Mesenchymal stem cell (in vitro differentiated cells and primary cell): ENCODE data around the gene RASL10B.
A peak's percentile ranks its signal among the peaks of the same experiment; 100 is the strongest.

ENCODE experiments used
- DNase-seq: peaks from one replicate; pipeline ENCODE4 v3.0.0-alpha.2; 2013
- H2AFZ ChIP-seq: one replicate; pipeline ENCODE4 v1.6.1; 2013; ENCODE audit warnings: low read depth, mild to moderate bottlenecking, control low read depth, inconsistent platforms, low read length, moderate library complexity
- H2AK5ac ChIP-seq: 2 replicates; pipeline ENCODE4 v1.6.1; 2013; ENCODE audit warnings: low read length, moderate library complexity, mild to moderate bottlenecking, inconsistent platforms; ENCODE audit not compliant: severe bottlenecking
- H2BK120ac ChIP-seq: one replicate; pipeline ENCODE4 v1.6.1; 2013; ENCODE audit warnings: low read depth, mild to moderate bottlenecking, inconsistent platforms, low read length, moderate library complexity
- H2BK12ac ChIP-seq, 2 experiments: one replicate each; pipeline ENCODE4 v1.6.1; 2013; ENCODE audit warnings: inconsistent platforms in 2 of 2, low read length in 2 of 2, mild to moderate bottlenecking in 2 of 2, moderate library complexity in 2 of 2, control low read depth in 1 of 2
- H2BK15ac ChIP-seq: one replicate; pipeline ENCODE4 v1.6.1; 2013; ENCODE audit warnings: mild to moderate bottlenecking, low read depth, inconsistent platforms; ENCODE audit not compliant: poor library complexity, severe bottlenecking
- H2BK5ac ChIP-seq: 2 replicates; pipeline ENCODE4 v1.6.1; 2013; ENCODE audit warnings: low read depth, mild to moderate bottlenecking, low read length, control low read depth, inconsistent platforms; ENCODE audit not compliant: poor library complexity, severe bottlenecking
- H3K14ac ChIP-seq, 2 experiments: one replicate each; pipeline ENCODE4 v1.6.1; 2013; ENCODE audit warnings: inconsistent platforms in 2 of 2, low read length in 2 of 2, control low read depth in 1 of 2, mild to moderate bottlenecking in 1 of 2, moderate library complexity in 1 of 2
- H3K18ac ChIP-seq, 2 experiments: one replicate each; pipeline ENCODE4 v1.6.1; 2013; ENCODE audit warnings: inconsistent platforms in 2 of 2, low read length in 2 of 2, control low read depth in 1 of 2, low read depth in 1 of 2, mild to moderate bottlenecking in 1 of 2
- H3K23ac ChIP-seq, 2 experiments: one replicate each; pipeline ENCODE4 v1.6.1; 2013; ENCODE audit warnings: inconsistent platforms in 2 of 2, low read length in 2 of 2, mild to moderate bottlenecking in 2 of 2, moderate library complexity in 2 of 2, control low read depth in 1 of 2
- H3K27ac ChIP-seq: 2 replicates; pipeline ENCODE4 v1.5.1; 2013; ENCODE audit warnings: mild to moderate bottlenecking, moderate library complexity, low read length, control low read depth, inconsistent platforms; ENCODE audit not compliant: poor library complexity, severe bottlenecking
- H3K27me3 ChIP-seq, 2 experiments: 2 replicates each; pipeline versions ENCODE4 v1.6.1 to v1.7.0; 2013; ENCODE audit warnings: low read length in 2 of 2, mild to moderate bottlenecking in 2 of 2, moderate library complexity in 2 of 2, control low read depth in 1 of 2, inconsistent platforms in 1 of 2; ENCODE audit not compliant: control insufficient read depth in 1 of 2, insufficient read depth in 1 of 2
- H3K36me3 ChIP-seq, 2 experiments: 2 replicates each; pipeline versions ENCODE4 v1.6.1 to v1.7.0; 2013; ENCODE audit warnings: low read length in 2 of 2, control low read depth in 1 of 2, inconsistent platforms in 1 of 2, low read depth in 1 of 2, mild to moderate bottlenecking in 1 of 2; ENCODE audit not compliant: insufficient read depth in 2 of 2, control insufficient read depth in 1 of 2
- H3K4ac ChIP-seq, 2 experiments: one replicate each; pipeline ENCODE4 v1.6.1; 2013; ENCODE audit warnings: inconsistent platforms in 2 of 2, low read length in 2 of 2, mild to moderate bottlenecking in 2 of 2, moderate library complexity in 2 of 2, control low read depth in 1 of 2, low read depth in 1 of 2
- H3K4me1 ChIP-seq: 2 replicates; pipeline ENCODE4 v1.6.1; 2013; ENCODE audit warnings: low read depth, low read length, control low read depth; ENCODE audit not compliant: control insufficient read depth, insufficient read depth
- H3K4me2 ChIP-seq: 2 replicates; pipeline ENCODE4 v1.6.1; 2013; ENCODE audit warnings: low read length, mild to moderate bottlenecking, inconsistent platforms; ENCODE audit not compliant: poor library complexity, severe bottlenecking
- H3K4me3 ChIP-seq, 2 experiments: 2 replicates each; pipeline versions ENCODE4 v1.5.1 to v1.7.0; 2013; ENCODE audit warnings: low read length in 2 of 2, mild to moderate bottlenecking in 2 of 2, control low read depth in 1 of 2, low read depth in 1 of 2; ENCODE audit not compliant: insufficient read depth in 1 of 2
- H3K79me1 ChIP-seq: replicated peaks from 2 replicates; pipeline ENCODE4 v1.6.1; 2013; ENCODE audit warnings: mild to moderate bottlenecking, control low read depth, low read length, inconsistent platforms; ENCODE audit not compliant: poor library complexity, severe bottlenecking
- H3K9ac ChIP-seq: 2 replicates; pipeline ENCODE4 v1.7.0; 2013; ENCODE audit warnings: mild to moderate bottlenecking, low read length, moderate library complexity
- H3K9me3 ChIP-seq: 2 replicates; pipeline ENCODE4 v1.7.0; 2013; ENCODE audit warnings: mild to moderate bottlenecking, low read length; ENCODE audit not compliant: control insufficient read depth
- H4K8ac ChIP-seq: one replicate; pipeline ENCODE4 v1.6.1; 2013; ENCODE audit warnings: inconsistent platforms, mild to moderate bottlenecking, low read length, moderate library complexity
- H4K91ac ChIP-seq: one replicate; pipeline ENCODE4 v1.6.1; 2013; ENCODE audit warnings: mild to moderate bottlenecking, low read length, inconsistent platforms
- WGBS: methylation state at CpG from one replicate; pipeline ENCODE4 v1.1.7; 2013; ENCODE audit warnings: mixed read lengths; 5-methylcytosine and 5-hydroxymethylcytosine counted together

RASL10B gene

GRCh38 chr17:35709874-35710273 lies 21.6 kb upstream of the RASL10B start:
- Histone ChIP-seq H3K79me1 (peaks cover 18% of the 10 kb centered on the region), H2BK15ac (no peak overlapping the region), H3K36me3 (peaks cover 4 to 43% of the 10 kb centered on the region in 2 experiments), H3K4me1 (peaks cover 2% of the 10 kb centered on the region), H2BK12ac (no peak overlapping the region), H3K9ac (no peak overlapping the region), H4K8ac (no peak overlapping the region), H2BK5ac (no peak overlapping the region), H3K18ac (no peak overlapping the region), H3K4ac (no peak overlapping the region), H3K14ac (no peak overlapping the region), H4K91ac (no peak overlapping the region), H3K23ac (no peak overlapping the region), H2AK5ac (no peak overlapping the region), H3K9me3 (no peaks in the 10 kb centered on the region), H2BK120ac (no peak overlapping the region), H3K4me3 (no peak overlapping the region), H3K4me2 (no peak overlapping the region), H3K27ac (no peak overlapping the region), H3K27me3 (no peaks in the 10 kb centered on the region), H2AFZ (no peak overlapping the region)
- DNase-seq: peak; percentile 29
- WGBS: 96% methylated on average over 2 of the region's 3 CpGs

DNA sequence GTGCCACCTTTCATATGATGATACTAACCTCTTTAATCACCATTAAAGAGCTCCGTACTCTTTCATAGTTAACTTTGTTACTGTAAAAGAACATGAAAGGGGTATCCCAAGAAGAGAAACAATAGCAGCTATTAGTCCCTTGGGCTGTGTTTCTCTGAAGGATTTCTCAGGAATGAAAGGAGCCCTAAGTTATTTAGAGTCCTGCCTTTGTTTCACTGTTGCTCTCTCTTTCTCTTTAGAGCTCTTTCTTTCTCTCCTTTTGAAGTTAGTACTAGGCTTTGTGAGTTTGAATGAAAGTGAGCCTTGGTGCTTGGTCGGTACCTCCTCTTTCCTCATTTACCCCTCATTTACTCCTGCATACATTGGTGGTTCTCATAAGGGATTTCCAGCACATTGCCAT lies 20.5 kb upstream of the RASL10B start:
- no peaks in the 10 kb centered on the region for H3K27me3 ChIP-seq
- no peak overlapping the region for H4K8ac ChIP-seq
- H2BK15ac ChIP-seq: no peak overlapping the region
- H2AK5ac ChIP-seq: no peak overlapping the region
- H2BK5ac ChIP-seq: no peak overlapping the region
- H3K4ac ChIP-seq: no peak overlapping the region
- H3K9ac ChIP-seq: no peak overlapping the region
- H3K9me3 ChIP-seq: no peaks in the 10 kb centered on the region
- no peak overlapping the region for H3K14ac ChIP-seq
- 100% methylated on average over 1 of the region's 2 CpGs for WGBS
- no peak overlapping the region for H4K91ac ChIP-seq
- no peak overlapping the region for H2BK120ac ChIP-seq
- no peak overlapping the region for H3K18ac ChIP-seq
- H3K36me3 ChIP-seq: peaks cover 4 to 54% of the 10 kb centered on the region in 2 experiments
- peaks cover 23% of the 10 kb centered on the region for H3K79me1 ChIP-seq
- H3K23ac ChIP-seq: no peak overlapping the region
- H3K4me3 ChIP-seq: no peak overlapping the region
- peak overlapping the region in 1 of 2 experiments; percentile 83 for H2BK12ac ChIP-seq
- peaks cover 2% of the 10 kb centered on the region for H3K4me1 ChIP-seq
- no peak overlapping the region for H2AFZ ChIP-seq
- no peak overlapping the region for H3K27ac ChIP-seq
- no peak for DNase-seq
- no peak overlapping the region for H3K4me2 ChIP-seq

- peak overlapping the region in 1 of 2 experiments; percentile 58 for H3K18ac ChIP-seq
- no peak overlapping the region for H2AFZ ChIP-seq
- H3K27ac ChIP-seq: no peak overlapping the region
- peak overlapping the region in 1 of 2 experiments; percentile 12 for H3K4me3 ChIP-seq
- H3K23ac ChIP-seq: no peak overlapping the region
- H4K91ac ChIP-seq: no peak overlapping the region
- H3K27me3 ChIP-seq: no peaks in the 10 kb centered on the region
- H3K4me2 ChIP-seq: no peak overlapping the region
- no peak overlapping the region for H4K8ac ChIP-seq
- H3K4ac ChIP-seq: no peak overlapping the region
- H2AK5ac ChIP-seq: no peak overlapping the region
- peak; percentile 99 for DNase-seq
- no peak overlapping the region for H2BK12ac ChIP-seq
- no peak overlapping the region for H2BK120ac ChIP-seq
- H3K14ac ChIP-seq: no peak overlapping the region
- no peak overlapping the region for H2BK15ac ChIP-seq
- peak overlapping the region; percentile 40 for H3K9ac ChIP-seq
- H3K79me1 ChIP-seq: peaks cover 18% of the 10 kb centered on the region
- no peak overlapping the region for H2BK5ac ChIP-seq
- peaks cover 2% of the 10 kb centered on the region for H3K4me1 ChIP-seq
- H3K9me3 ChIP-seq: no peaks in the 10 kb centered on the region
- WGBS: under 1% methylated on average over 7 of the region's 7 CpGs
- H3K36me3 ChIP-seq: peaks cover 4 to 70% of the 10 kb centered on the region in 2 experiments
Observed at GRCh38 chr17:35713069-35713728, 18.2 kb upstream of the RASL10B start.

- H3K27ac ChIP-seq: no peak overlapping the region
- H3K18ac ChIP-seq: no peak overlapping the region
- no peaks in the 10 kb centered on the region for H3K9me3 ChIP-seq
- H2BK12ac ChIP-seq: no peak overlapping the region
- H2BK120ac ChIP-seq: no peak overlapping the region
- H2BK15ac ChIP-seq: no peak overlapping the region
- H3K4me2 ChIP-seq: no peak overlapping the region
- DNase-seq: no peak
- H3K4ac ChIP-seq: no peak overlapping the region
- H3K27me3 ChIP-seq: no peaks in the 10 kb centered on the region
- H3K14ac ChIP-seq: no peak overlapping the region
- H3K36me3 ChIP-seq: peaks cover 4 to 75% of the 10 kb centered on the region in 2 experiments
- H3K4me3 ChIP-seq: no peak overlapping the region
- H4K91ac ChIP-seq: no peak overlapping the region
- H2BK5ac ChIP-seq: no peak overlapping the region
- H3K9ac ChIP-seq: no peak overlapping the region
- no peaks in the 10 kb centered on the region for H3K4me1 ChIP-seq
- no peak overlapping the region for H2AK5ac ChIP-seq
- H2AFZ ChIP-seq: no peak overlapping the region
- no peak overlapping the region for H4K8ac ChIP-seq
- peaks cover 14% of the 10 kb centered on the region for H3K79me1 ChIP-seq
- 85% methylated on average over 2 of the region's 2 CpGs for WGBS
- no peak overlapping the region for H3K23ac ChIP-seq
Observed at GRCh38 chr17:35714988-35715387, 16.5 kb upstream of the RASL10B start.
